GM18526 (cell line): Measurements from ENCODE around the gene ATP2A3.

Experiments
- POLR2A ChIP-seq: IDR thresholded peaks from 3 replicates; pipeline ENCODE4 v1.6.1; 2011; ENCODE audit not compliant: insufficient read length; ENCODE audit errors: extremely low read depth

The ATP2A3 gene

GRCh38 chr17:3964203-3965117 is at the start of gene ATP2A3:
Gene ATP2A3, minus strand, starts transcription at chr17:3964437. Its CDS starts 146 bp downstream, at chr17:3964291.
- TF ChIP-seq POLR2A: peak; percentile 90

- TF ChIP-seq POLR2A: no peak
These were observed 46.5 kb upstream of the ATP2A3 start for GRCh38 chr17:4010754-4011153.

GRCh38 chr17:4009186-4009785 is 45.0 kb upstream of the ATP2A3 start:
- no peak for TF ChIP-seq POLR2A

GRCh38 chr17:4008441-4009185 is 44.4 kb upstream of the ATP2A3 start:
- TF ChIP-seq POLR2A: no peak

- no peak for TF ChIP-seq POLR2A
These were observed 43.8 kb upstream of the ATP2A3 start for GRCh38 chr17:4008082-4008435.

GRCh38 chr17:4007346-4008081 is 43.3 kb upstream of the ATP2A3 start:
- TF ChIP-seq POLR2A: no peak

- TF ChIP-seq POLR2A: no peak
These were observed 42.5 kb upstream of the ATP2A3 start for GRCh38 chr17:4006745-4007211.

GRCh38 chr17:4006165-4006589 is 41.9 kb upstream of the ATP2A3 start:
- no peak for TF ChIP-seq POLR2A

GRCh38 chr17:4005296-4006164 is 41.3 kb upstream of the ATP2A3 start:
- no peak for TF ChIP-seq POLR2A

- no peak for TF ChIP-seq POLR2A
These were observed 40.5 kb upstream of the ATP2A3 start for GRCh38 chr17:4004517-4005295.

- TF ChIP-seq POLR2A: no peak
These were observed 39.5 kb upstream of the ATP2A3 start for GRCh38 chr17:4003501-4004421.

- TF ChIP-seq POLR2A: no peak
These were observed 38.9 kb upstream of the ATP2A3 start for GRCh38 chr17:4003131-4003500.
